Astrocyte of the cerebellum (primary cell): ENCODE data around the gene LILRA1.
"Not testable (repeated sequence)": the region's sequence is repeated elsewhere in the genome, so short reads cannot be mapped to it uniquely, and the experiment has no call there.

ENCODE experiments used
- DNase-seq: peaks from one replicate; pipeline ENCODE4 v3.0.0-alpha.2; 2011; ENCODE audit warnings: low read depth
- H3K4me3 ChIP-seq: 2 replicates; pipeline ENCODE4 v1.5.1; 2011; ENCODE audit warnings: mild to moderate bottlenecking, low read depth, low read length, moderate library complexity
- CTCF ChIP-seq: IDR thresholded peaks from 2 replicates; pipeline ENCODE4 v1.5.1; 2012; ENCODE audit warnings: low read length, low read depth, moderate library complexity, mild to moderate bottlenecking; ENCODE audit errors: missing control alignments
- in situ Hi-C: cut with HindIII; loops from 2 replicates; pipeline ENCODE4 v1.10.0; 2017; ENCODE audit warnings: low sequenced_read_pairs

The LILRA1 gene

GRCh38 chr19:54593445-54593844 is at the start of gene LILRA1:
LILRA1 (plus strand) TSS chr19:54593632; CDS start chr19:54594245, 613 bp downstream.
- DNase-seq, in situ Hi-C loops, H3K4me3 ChIP-seq: not testable (repeated sequence)

GRCh38 chr19:54548806-54549205 is 44.6 kb upstream of the LILRA1 start:
- TF ChIP-seq CTCF, result no peak
- DNase-seq, result no peak
- in situ Hi-C loops, result no loop called here
- H3K4me3 ChIP-seq, result no peak overlapping the region

GRCh38 chr19:54549224-54549623 is 44.2 kb upstream of the LILRA1 start:
- no peak for TF ChIP-seq CTCF
- no peak overlapping the region for H3K4me3 ChIP-seq
- in situ Hi-C loops, result no loop called here
- no peak for DNase-seq

- in situ Hi-C loops, result no loop called here
- DNase-seq, result no peak
- no peak overlapping the region for H3K4me3 ChIP-seq
- TF ChIP-seq CTCF, result no peak
Measured at GRCh38 chr19:54551293-54551692, 42.1 kb upstream of the LILRA1 start.

GRCh38 chr19:54551950-54552912 is 41.2 kb upstream of the LILRA1 start:
- TF ChIP-seq CTCF, result no peak
- DNase-seq, result no peak
- H3K4me3 ChIP-seq, result no peak overlapping the region
- in situ Hi-C loops, result no loop called here

GRCh38 chr19:54552913-54553310 is 40.5 kb upstream of the LILRA1 start:
- in situ Hi-C loops, result no loop called here
- TF ChIP-seq CTCF, result no peak
- no peak for DNase-seq
- H3K4me3 ChIP-seq, result no peak overlapping the region

GRCh38 chr19:54554006-54554405 is 39.4 kb upstream of the LILRA1 start:
- no peak for TF ChIP-seq CTCF
- no peak overlapping the region for H3K4me3 ChIP-seq
- in situ Hi-C loops, result no loop called here
- DNase-seq, result no peak
